B cell (primary cell): ENCODE data around the gene TMEM151A. TPM values are rescaled to one million over a fixed set of nuclear protein-coding genes. Genes with fewer than 3 reads are reported as not detected.

Source experiments
- ATAC-seq: fragments of 200-7000 bp; cut with Tn5 transposase; one replicate; pipeline ENCODE4 v1.10.0; 2021; ENCODE audit warnings: low read depth, mild to moderate bottlenecking, moderate number of reproducible peaks, moderate library complexity
- CTCF ChIA-PET: fragments of 350-600 bp; sonication (Branson Sonifier 250); formaldehyde crosslinking; loops from one replicate; lab custom pipeline; 2021; ENCODE audit warnings: antibody characterized with exemption, inconsistent platforms; lab: Charles Lee
- POLR2A ChIA-PET: fragments of 350-600 bp; sonication (Branson Sonifier 250); formaldehyde crosslinking; loops from one replicate; lab custom pipeline; 2021; ENCODE audit warnings: antibody characterized with exemption; lab: Charles Lee
- DNase-seq: peaks from one replicate; pipeline ENCODE4 v3.0.0; 2013
- H2AFZ ChIP-seq: 2 replicates; pipeline ENCODE4 v1.6.1; 2012; ENCODE audit warnings: mild to moderate bottlenecking, low read depth, low read length; ENCODE audit not compliant: insufficient read depth, poor library complexity, severe bottlenecking
- H3K27ac ChIP-seq, 2 donors: 1 replicate in 1 of 2; 2 replicates in 1 of 2; pipeline ENCODE4 v1.5.1; 2012 to 2013; ENCODE audit warnings: low read length in 2 of 2, mild to moderate bottlenecking in 2 of 2, moderate library complexity in 1 of 2
- H3K27me3 ChIP-seq, 4 experiments: fragments of 200-600 bp in 1 of 4; sonication (generic) in 1 of 4; replicated peaks in 1 of 4; 1 replicate in 2 of 4; 2 replicates in 2 of 4; pipeline versions ENCODE4 v1.6.1 to v1.7.0; 2013 to 2016; ENCODE audit warnings: low read length in 3 of 4, mild to moderate bottlenecking in 2 of 4, mixed read lengths in 1 of 4, moderate library complexity in 1 of 4; ENCODE audit not compliant: insufficient read depth in 4 of 4, control insufficient read depth in 3 of 4; ENCODE audit errors: control extremely low read depth in 1 of 4
- H3K36me3 ChIP-seq, 2 experiments: replicated peaks in 1 of 2; 1 replicate in 1 of 2; 2 replicates in 1 of 2; pipeline versions ENCODE4 v1.6.1 to v1.7.1; 2013; ENCODE audit warnings: low read length in 1 of 2; ENCODE audit not compliant: insufficient read depth in 2 of 2, control insufficient read depth in 1 of 2; ENCODE audit errors: control extremely low read depth in 1 of 2, extremely low read depth in 1 of 2
- H3K4me1 ChIP-seq, 2 donors: fragments of 200-600 bp in 1 of 2; sonication (generic) in 1 of 2; 1 replicate in 1 of 2; 2 replicates in 1 of 2; pipeline versions ENCODE4 v1.5.1 to v1.6.1; 2013 to 2017; ENCODE audit warnings: low read length in 2 of 2; ENCODE audit not compliant: control insufficient read depth in 2 of 2, insufficient read depth in 2 of 2
- H3K4me2 ChIP-seq: replicated peaks from 2 replicates; pipeline ENCODE3; 2012; ENCODE audit warnings: mild to moderate bottlenecking, low read depth, low read length; ENCODE audit not compliant: poor library complexity, severe bottlenecking
- H3K4me3 ChIP-seq, 5 experiments: fragments of 200-600 bp in 1 of 5; sonication (generic) in 1 of 5; 1 replicate in 3 of 5; 2 replicates in 2 of 5; pipeline versions ENCODE4 v1.5.1 to v1.7.0; 2011 to 2016; ENCODE audit warnings: low read length in 4 of 5, mild to moderate bottlenecking in 4 of 5, low read depth in 2 of 5, control low read depth in 1 of 5, moderate library complexity in 1 of 5; ENCODE audit not compliant: insufficient read depth in 1 of 5; ENCODE audit errors: control extremely low read depth in 1 of 5, extremely low read depth in 1 of 5
- H3K79me2 ChIP-seq: fragments of 200-600 bp; sonication (generic); one replicate; pipeline ENCODE4 v1.6.0; 2016; ENCODE audit warnings: low read length; ENCODE audit not compliant: control insufficient read depth, insufficient read depth
- H3K9ac ChIP-seq: fragments of 200-600 bp; sonication (generic); 2 replicates; pipeline ENCODE4 v1.6.1; 2017; ENCODE audit warnings: mild to moderate bottlenecking, low read length, moderate library complexity
- H3K9me3 ChIP-seq, 3 donors: one replicate each; pipeline versions ENCODE4 v1.6.1 to v1.7.1; 2013; ENCODE audit warnings: low read length in 2 of 3; ENCODE audit not compliant: control insufficient read depth in 2 of 3, insufficient read depth in 1 of 3; ENCODE audit errors: control extremely low read depth in 1 of 3
- H4K20me1 ChIP-seq: 2 replicates; pipeline ENCODE4 v1.6.0; 2012; ENCODE audit warnings: mild to moderate bottlenecking, low read length; ENCODE audit not compliant: insufficient read depth, control insufficient read depth, poor library complexity, severe bottlenecking
- H3K27ac Mint-ChIP-seq: one replicate; pipeline ENCODE4 v1.8.0; 2021; ENCODE audit warnings: mixed read lengths
- H3K27me3 Mint-ChIP-seq: one replicate; pipeline ENCODE4 v1.8.0; 2021; ENCODE audit warnings: mixed read lengths
- H3K4me1 Mint-ChIP-seq: one replicate; pipeline ENCODE4 v1.8.0; 2021; ENCODE audit warnings: mixed read lengths
- H3K4me3 Mint-ChIP-seq: one replicate; pipeline ENCODE4 v1.8.0; 2021; ENCODE audit warnings: mixed read lengths
- H3K9me3 Mint-ChIP-seq: one replicate; pipeline ENCODE4 v1.8.0; 2022; ENCODE audit warnings: mixed read lengths; ENCODE audit not compliant: insufficient read depth
- EZH2 ChIP-seq: IDR thresholded peaks from 2 replicates; pipeline ENCODE4 v1.6.1; 2012; ENCODE audit warnings: borderline replicate concordance, low read depth, mild to moderate bottlenecking, moderate library complexity, low read length; ENCODE audit not compliant: insufficient read depth, poor library complexity, severe bottlenecking
- WGBS: methylation state at CpG from one replicate; pipeline ENCODE4 v1.1.5; 2013; ENCODE audit warnings: missing lambda C conversion rate; ENCODE audit not compliant: insufficient coverage; 5-methylcytosine and 5-hydroxymethylcytosine counted together
- intact Hi-C: fragments of 100-400 bp; cut with micrococcal nuclease; formaldehyde crosslinking; loops from one replicate; pipeline ENCODE4 v1.10.0; 2022
- polyA plus RNA-seq: library from polyadenylated mRNA; depleted of rRNA; stranded (reverse); fragments of >200 nt; gene quantifications from 2 replicates; pipeline ENCODE4 v1.2.3, GENCODE V29; 2012
- total RNA-seq, 2 donors: library from RNA; stranded (reverse); fragments of 120-200 nt in 1 of 2; gene quantifications; 1 replicate in 1 of 2; 2 replicates in 1 of 2; pipeline versions ENCODE4 v1.2.3 to v1.2.4, GENCODE V29; 2013 to 2022
- TF ChIP-seq, protein P1 (sequence below): fragments of 200-600 bp; IDR thresholded peaks from one replicate; pipeline ENCODE4 v1.8.0; 2022; ENCODE audit warnings: antibody characterized with exemption, mild to moderate bottlenecking

TMEM151A gene
- total and polyA plus RNA-seq, 2 donors (not counting 1 experiment from before 2014, with no cell fraction given), result 0.17 to 1.1 TPM

GRCh38 chr11:66339162-66339675 lies 47.5 kb downstream of the TMEM151A start:
- H3K4me2 ChIP-seq, result no peak overlapping the region
- H3K9me3 Mint-ChIP-seq, result no peaks in the 10 kb centered on the region
- no peak for DNase-seq
- H4K20me1 ChIP-seq, result peaks cover 48% of the 10 kb centered on the region
- intact Hi-C loops, result no loop called here
- no peak for TF ChIP-seq EZH2
- TF ChIP-seq, protein P1, sequence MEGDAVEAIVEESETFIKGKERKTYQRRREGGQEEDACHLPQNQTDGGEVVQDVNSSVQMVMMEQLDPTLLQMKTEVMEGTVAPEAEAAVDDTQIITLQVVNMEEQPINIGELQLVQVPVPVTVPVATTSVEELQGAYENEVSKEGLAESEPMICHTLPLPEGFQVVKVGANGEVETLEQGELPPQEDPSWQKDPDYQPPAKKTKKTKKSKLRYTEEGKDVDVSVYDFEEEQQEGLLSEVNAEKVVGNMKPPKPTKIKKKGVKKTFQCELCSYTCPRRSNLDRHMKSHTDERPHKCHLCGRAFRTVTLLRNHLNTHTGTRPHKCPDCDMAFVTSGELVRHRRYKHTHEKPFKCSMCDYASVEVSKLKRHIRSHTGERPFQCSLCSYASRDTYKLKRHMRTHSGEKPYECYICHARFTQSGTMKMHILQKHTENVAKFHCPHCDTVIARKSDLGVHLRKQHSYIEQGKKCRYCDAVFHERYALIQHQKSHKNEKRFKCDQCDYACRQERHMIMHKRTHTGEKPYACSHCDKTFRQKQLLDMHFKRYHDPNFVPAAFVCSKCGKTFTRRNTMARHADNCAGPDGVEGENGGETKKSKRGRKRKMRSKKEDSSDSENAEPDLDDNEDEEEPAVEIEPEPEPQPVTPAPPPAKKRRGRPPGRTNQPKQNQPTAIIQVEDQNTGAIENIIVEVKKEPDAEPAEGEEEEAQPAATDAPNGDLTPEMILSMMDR, result no peak
- no peak overlapping the region for H3K4me3 Mint-ChIP-seq
- H3K36me3 ChIP-seq, result peaks cover 0 to 49% of the 10 kb centered on the region in 2 experiments
- ATAC-seq, result no peak
- ChIA-PET POLR2A (interaction anchor here (0.7 kb wide), 1 partner anchor 9 kb away, joined by 3 read pairs; no protein-coding TSS in a partner anchor), CTCF (interaction anchor here (1.0 kb wide), 1 partner anchor 47 kb away, joined by 3 read pairs; no protein-coding TSS in a partner anchor)
- no peaks in the 10 kb centered on the region for H3K9me3 ChIP-seq
- peaks cover 22% of the 10 kb centered on the region for H3K79me2 ChIP-seq
- no peak overlapping the region for H2AFZ ChIP-seq
- H3K27ac Mint-ChIP-seq, result no peak overlapping the region
- no peak overlapping the region for H3K9ac ChIP-seq
- WGBS, result 97% methylated on average over 5 of the region's 6 CpGs
- H3K4me1 ChIP-seq, result peaks cover 19 to 36% of the 10 kb centered on the region in 2 donors
- H3K27me3 Mint-ChIP-seq, result no peaks in the 10 kb centered on the region
- no peak overlapping the region for H3K4me3 ChIP-seq
- H3K27me3 ChIP-seq, result peaks cover 0 to 9% (median 3%) of the 10 kb centered on the region in 4 experiments
- H3K4me1 Mint-ChIP-seq, result peaks cover 35% of the 10 kb centered on the region
- H3K27ac ChIP-seq, result no peak overlapping the region
